HG02981 (cell line): ENCODE measurements around the gene EFCAB11.
"Not testable (repeated sequence)": the region's sequence is repeated elsewhere in the genome, so short reads cannot be mapped to it uniquely, and the experiment has no call there.

Experiments
- ATAC-seq: cut with Tn5 transposase; IDR thresholded peaks from one replicate; pipeline ENCODE4 v1.9.1; 2021; ENCODE audit warnings: mild to moderate bottlenecking, moderate library complexity; ENCODE audit not compliant: unreplicated experiment

The EFCAB11 gene

DNA sequence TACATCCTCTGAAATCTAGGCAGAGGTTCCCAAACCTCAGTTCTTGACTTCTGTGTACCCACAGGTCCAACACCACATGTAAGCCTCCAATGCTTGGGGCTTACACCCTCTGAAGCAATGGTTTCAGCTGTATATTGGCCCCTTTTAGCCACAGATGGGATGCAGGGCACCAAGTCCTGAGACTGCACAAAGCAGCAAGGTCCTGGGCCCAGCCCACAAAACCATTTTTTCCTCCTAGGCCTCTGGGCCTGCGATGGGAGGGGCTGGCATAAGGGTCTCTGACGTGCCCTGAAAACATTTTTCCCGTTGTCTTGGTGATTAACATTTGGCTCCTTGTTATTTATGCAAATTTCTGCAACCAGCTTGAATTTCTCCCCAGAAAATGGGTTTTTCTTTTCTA, 80.4 kb downstream of the EFCAB11 start:
- not testable (repeated sequence) for ATAC-seq

DNA sequence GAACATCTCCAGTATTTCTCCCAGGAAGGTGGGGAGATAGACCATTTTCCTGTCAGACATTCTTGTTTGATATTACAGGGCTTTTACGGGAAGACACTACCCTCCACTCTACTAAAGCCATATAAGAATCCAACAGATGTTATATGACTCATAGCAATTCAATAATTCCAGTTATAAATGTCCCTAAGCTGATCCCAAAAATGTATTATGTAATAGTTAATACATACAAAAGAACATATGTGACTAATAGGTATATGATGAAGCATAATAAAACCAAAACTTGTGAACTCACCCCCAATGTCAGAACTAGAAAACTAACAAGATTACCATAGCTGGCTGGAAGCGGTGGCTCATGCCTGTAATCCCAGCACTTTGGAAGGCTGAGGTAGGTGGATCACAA, 84.2 kb downstream of the EFCAB11 start:
- no peak for ATAC-seq

DNA sequence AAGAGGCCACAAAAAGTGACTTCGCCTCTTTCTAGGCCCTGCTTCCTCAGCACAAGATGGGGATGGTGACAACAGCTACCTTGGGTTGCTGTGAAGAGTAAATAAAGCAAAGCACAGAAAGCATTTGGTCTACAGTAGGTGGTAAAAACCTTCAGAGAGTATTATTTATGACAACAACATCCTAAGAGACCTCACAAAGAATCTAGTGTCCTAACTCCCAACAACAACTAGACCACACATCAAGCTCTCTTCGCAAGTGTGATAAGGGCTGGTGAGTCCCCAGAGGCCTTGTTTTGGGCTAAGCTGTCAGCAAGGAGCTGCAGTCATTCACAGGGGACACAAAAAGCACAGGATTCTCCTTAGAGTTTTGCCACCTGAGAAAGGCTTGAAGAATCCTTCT, 84.9 kb downstream of the EFCAB11 start:
- ATAC-seq = no peak

DNA sequence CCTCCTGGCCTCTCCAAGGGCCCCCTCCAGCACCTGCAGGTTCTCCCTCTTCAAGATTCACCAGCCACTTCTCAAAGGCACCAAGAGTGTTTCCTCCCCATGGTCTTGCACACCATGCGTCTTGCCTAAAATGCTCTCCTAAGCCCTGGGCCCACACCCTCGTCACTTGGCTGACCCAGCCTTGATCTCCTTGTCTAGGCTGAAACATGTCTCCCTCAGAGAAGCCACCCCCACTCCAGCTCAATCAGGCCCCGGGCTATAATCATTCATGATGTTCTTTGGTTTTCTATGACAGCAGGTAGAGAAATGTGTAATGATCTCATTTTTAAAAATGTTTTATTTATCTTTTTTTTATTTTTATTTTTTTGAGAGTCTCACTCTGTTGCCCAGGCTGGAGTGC, 88.1 kb downstream of the EFCAB11 start:
- no peak for ATAC-seq

DNA sequence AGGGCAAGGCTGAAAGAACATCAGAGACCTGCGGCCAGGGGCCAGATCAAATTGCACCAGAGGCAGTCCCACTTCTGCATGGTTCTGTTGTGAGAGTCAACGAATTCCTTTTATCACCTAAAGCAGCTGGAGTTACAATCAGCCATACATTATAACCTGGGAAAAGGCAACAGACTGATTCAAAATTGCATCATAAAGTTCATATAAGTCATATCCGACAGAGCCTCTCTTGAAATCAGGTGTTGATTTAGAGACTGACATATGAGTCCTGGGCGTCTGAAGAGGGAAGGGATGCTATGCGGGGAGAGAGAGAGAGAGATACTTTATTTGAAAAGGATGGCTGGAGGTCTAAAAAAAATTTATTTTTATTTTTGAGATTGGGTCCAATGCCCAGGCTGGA, 89.4 kb downstream of the EFCAB11 start:
- ATAC-seq = no peak

DNA sequence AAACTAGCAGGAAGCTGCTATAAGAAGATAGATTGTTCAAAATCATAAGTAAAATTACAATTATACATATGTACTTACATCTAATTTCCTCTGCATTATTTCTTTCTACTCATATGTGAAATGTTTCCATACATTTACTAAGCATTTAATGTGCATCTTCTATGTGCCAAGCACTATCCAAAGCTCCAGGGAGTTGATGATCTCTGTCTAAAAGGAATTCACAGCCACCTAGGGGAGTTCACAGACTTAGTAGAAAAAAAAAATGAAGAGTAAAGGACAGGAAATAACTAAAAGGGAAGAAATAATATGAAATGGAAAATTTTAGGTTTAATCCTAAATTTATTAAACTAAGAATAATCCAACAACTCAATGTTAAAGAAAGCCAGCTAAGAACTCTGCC, 91.7 kb downstream of the EFCAB11 start:
- ATAC-seq = no peak

DNA sequence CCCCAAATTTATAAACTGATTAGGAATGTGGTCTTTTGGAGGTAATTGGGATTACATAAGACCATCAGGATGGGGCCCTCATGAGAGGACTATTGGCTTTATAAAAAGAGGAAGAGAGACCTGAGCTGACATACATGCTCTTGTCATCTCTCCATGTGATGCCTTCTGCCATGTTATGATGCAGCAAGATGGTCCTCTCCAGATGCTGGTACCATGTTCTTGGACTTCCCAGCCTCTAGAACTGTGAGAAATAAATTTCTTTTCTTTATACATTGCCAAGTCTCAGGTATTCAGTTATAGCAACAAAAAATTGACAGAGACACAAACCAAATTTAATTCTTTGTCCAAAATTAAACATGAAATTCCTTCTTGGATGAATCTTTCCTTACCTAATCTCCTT, 92.9 kb downstream of the EFCAB11 start:
- no peak for ATAC-seq

DNA sequence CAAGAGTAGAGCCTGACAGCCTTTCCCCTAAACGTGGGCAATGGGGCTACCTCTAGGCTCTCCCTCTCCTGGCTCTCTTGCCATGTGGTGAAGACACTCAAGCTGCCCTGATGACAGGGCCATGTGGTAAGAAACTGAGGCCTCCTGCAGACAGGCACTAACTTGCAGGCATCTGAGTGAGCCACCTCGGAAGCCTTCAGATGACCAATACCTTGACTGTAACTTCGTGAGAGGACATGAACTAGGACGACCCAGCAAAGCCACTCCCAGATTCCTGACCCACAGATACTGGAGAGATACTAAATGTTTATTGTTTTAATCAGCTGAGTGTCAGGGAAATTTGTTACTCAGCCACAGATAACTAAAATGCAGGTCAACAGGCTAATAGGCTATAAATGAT, 96.4 kb downstream of the EFCAB11 start:
- ATAC-seq = no peak

DNA sequence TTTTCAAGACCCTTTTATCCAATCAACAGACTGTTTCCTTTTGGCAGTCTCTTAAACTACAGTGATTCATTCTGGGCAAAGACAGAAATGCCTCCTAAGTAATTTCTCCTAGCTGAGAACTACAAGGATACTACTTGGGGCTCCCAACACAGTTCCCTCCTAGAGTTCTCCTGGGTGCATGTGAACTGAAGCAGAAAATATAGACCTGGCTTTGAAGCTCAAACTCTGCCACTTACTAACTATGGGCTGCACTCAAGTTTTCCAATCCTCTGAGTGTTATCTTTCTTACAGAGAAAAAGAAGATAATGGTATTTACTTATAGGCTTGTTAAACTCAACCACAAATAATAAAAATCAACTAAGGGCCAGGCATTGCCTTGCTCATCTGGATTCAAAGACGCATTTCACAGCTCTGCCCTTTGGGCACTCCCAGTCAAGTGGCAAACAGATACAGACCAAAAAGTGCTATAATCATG, 97.6 kb downstream of the EFCAB11 start:
- no peak for ATAC-seq

DNA sequence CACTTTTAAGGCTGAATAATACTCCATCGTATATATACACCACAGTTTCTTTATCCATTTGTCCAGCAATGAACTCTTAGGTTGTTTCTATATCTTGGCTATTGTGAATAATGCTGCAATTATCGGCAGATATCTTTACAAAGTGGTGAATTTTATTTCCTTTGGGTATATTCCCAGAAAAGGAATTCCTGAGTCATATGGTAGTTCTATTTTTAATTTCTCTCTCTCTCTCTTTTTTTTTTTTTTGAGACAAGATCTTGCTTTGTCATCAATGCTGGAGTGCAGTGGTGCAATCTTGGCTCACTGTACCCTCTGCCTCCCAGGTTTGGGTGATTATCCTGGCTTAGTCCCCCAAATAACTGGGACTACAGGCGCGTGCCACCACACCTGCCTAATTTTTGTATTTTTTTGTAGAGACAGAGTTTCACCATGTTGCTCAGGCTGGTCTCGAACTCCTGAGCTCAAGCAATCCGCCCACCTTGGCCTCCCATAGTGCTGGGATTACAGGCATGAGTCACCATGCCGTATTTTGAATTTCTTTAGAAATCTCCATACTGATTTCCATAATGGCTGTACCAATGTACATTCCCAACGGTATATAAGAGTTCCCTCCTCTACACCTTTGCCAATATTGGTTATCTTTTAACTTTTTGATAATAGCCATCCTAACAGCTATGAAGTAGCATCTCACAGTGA, 98.4 kb downstream of the EFCAB11 start:
- no peak for ATAC-seq

DNA sequence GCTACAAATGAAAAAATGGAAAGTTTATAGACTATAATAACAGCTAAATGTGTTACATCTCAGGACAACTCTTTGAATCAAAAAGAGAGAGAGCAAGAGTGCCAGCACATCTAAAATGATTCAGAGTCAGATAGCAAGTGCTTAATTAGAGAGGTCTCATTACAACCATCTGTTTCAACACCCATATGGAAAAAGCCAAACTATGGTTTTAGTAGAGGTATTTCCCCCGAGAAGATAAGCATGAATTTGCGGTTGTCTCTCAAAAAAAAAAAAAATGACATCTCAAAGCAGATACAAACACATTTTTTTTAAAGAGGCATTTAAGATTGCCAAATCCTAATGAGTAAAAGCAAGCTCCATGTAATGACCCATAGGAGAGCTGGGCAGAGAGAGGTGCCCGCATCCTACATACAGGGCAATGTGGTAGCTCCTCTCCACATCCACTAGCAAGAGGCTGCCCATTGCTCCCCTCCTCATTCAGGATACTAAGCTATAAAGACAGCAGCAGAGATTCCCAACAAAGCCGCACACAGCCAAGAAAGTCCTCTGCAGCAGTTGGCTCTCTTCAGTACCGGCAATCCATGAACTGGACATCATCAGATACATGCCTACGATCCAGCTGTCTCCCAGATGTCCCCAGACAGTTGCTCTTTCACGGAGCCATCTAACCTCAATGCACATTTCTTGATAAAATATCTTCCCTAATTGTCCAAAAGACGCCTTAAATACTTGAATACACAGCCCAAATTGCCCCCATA, 100.4 kb downstream of the EFCAB11 start:
- no peak for ATAC-seq

DNA sequence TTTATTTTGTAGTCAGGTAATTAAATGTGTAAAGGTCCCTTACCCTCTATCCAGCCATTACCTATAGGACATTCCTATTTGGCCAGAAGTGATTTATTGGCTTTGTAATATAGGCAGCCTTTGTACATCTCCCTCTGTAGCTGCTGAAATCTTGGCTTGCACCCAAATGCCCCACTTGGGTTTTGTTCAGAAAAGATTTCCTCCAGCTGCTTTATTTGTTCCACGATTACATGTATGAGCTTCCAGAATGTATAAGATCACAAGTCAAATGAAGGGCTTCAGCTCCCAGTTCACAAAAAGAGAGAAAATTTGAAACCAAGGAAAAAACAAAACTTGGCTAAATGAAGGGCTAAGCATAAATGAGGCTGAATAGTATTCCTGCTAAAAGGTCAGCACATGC, 103.4 kb downstream of the EFCAB11 start:
- no peak for ATAC-seq

DNA sequence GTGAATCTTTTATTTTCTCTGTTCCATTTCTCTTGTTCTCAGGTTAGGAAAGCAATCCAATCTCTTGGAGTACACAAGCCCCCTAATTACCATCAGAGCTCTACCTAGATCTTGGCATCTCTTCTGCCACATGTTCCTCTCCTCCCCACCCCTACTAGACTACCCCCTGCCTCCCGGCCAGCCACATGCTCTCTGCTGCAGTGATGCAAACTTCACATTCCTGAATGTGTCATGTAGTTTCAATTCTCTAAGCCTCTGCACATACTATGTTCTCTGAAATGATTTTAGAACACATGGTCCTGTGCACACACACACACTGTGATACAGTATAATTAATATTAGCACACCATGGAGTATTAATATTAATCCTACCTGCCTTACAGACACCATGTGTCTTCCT, 104.6 kb downstream of the EFCAB11 start:
- ATAC-seq = no peak

DNA sequence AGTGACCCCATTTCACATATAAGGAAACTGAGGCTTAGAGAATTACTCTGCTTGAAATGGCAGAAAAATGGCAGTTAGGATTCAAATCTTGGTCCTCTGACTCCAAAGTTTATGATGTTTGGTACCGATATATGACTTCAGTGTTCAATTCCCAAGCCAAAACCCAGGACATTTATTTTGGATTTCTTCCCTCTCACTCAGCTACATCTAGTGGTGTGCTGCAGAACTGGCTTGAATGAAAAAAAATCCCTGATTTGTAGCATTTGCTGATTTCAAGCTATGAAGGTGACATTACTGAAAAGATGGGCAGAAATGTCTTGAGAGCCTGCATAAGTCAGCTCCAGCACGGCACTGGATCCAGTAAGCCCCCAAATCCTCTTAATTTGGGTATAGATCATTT, 106.4 kb downstream of the EFCAB11 start:
- no peak for ATAC-seq

DNA sequence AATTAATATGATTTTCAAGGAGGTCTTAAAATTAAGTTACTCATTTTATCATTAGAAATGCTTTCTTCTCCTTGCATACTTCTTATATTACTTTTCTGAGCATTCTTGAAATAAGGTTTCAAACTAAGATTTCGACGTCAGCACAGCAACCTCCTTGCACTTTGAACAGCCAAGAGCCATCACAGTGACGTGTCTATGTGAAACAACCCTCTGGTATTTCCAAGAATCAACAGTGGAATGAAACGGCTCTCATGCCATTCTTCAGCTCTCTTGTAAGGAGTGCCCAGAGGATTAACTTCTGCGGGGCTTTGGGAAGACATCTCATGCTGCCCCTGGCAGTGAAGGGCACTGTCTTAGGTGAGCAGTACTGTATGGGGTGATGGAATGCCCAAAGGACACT, 109.2 kb downstream of the EFCAB11 start:
- no peak for ATAC-seq

DNA sequence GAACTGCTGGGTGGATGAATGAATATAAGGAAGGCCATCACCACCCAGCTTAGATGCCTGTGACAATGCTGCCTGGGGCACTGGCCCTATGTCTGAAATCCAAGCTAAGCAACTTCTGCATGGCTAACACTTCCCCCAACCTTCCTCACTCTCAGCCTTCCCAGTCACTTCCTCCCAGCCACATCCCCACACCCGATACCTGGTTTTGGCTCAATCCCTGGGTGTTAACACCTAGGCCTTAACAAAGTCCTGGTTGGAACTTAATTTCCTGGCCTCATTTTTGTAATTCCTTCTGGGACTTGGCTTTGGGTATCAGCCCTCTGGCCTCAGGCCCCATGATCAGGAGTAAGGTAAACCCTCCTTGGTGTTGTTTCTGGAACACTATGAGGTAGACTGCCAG, 110.0 kb downstream of the EFCAB11 start:
- ATAC-seq = no peak

DNA sequence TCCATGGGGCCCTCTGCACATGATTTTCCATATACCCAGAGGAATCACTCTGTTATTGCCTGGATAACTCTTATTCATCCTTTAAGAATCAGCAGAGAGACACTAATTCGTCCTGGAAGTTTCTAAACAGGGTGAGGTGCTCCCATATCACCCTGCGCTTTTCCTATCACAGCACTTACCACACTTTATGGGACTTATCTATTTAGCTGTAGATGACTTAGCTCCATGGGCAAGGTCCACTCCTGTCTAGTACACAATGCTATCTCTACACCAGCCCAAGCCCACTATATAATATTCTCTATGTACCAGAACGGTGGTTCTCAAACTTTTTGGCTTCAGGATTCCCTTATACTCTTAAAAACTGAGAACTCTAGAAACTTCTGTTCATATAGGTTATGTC, 111.7 kb downstream of the EFCAB11 start:
- ATAC-seq = no peak

DNA sequence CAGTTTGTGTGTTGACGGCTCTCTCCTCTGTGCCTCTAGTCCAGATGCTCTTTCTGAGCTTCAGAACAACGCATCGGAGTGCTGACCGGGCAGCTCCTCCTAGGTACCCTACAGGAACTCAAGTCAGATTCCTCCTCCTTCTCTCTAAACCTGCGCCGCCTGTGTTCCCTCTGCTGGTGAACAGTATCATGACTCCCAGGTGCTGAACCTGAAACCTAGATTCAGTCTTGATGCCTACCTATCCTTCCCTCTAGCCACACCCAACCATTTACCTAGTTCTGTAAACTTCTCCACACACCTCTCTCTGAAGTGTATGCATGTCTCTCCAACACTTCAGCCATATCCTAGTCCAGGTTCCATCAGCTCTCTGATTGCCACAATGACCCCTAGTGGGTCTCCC, 112.7 kb downstream of the EFCAB11 start:
- no peak for ATAC-seq

DNA sequence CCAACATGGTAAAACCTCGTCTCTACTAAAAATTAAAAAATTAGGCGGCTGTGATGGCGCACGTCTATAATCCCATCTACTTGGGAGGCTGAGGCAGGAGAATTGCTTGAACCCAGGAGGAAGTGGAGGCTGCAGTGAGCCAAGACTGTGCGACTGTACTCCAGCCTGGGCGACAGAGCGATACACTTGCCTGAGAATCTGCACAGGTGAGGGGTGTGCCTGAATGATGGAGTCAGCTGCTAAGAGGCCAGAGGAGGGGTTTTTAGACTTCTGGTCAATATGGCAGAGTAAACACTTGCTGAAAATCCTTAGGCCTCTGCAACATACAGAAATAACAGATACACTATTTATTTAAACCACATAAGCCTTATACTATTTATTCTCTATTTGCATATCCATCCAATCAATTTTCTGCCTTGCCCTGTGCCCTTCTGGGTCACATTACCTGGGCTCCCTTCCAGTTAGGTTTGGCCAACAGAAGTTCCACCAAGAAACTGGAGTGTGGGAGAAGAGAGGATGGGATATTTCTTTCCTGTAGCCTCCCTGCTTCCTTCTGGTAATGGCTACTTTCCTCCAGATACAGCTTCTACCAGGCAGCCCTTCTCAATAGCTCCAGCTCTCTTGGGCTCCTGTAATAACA, 117.6 kb downstream of the EFCAB11 start:
- no peak for ATAC-seq

DNA sequence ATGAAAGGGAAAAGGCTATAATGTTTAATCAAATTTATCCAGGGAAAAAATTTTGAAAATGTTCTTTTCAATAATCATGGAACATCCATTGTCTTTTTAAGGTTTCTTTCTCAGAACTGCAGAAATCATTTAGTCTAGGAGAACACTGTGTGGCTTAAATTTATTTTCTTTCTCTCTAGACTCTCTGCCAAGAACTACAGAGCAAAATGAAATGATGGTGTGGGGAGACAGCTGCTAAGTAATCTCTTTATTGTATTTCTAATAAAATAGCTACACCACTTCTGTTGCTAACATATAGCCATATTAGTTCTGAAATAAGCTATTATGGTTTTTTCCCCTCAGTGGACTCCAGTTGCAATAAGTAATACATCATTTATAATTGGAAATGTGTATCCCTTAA, 120.9 kb downstream of the EFCAB11 start:
- no peak for ATAC-seq

DNA sequence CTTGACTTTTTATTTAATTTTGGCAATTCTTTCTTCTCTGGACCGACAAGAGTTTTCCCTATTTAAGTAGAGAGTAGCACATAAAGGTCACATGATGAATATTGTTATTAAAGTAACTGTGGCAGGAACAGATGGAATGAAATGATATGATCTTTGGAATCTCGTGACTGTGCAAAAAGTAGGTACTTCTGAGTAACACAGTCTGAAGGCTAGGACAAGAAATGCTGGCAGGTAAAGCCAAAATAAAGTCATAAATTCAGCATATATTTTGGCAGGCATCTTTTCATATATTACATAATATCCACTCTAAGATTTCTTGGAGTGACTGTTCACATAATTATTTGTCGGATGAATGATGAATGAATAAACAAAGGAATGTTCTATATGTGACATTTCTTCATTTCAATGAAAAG, 121.4 kb downstream of the EFCAB11 start:
- ATAC-seq = no peak
